ENCODE results near the gene CD37. TPM values are rescaled to one million over a fixed set of nuclear protein-coding genes. Genes with fewer than 3 reads are reported as not detected.
"Not testable (repeated sequence)": the region's sequence is repeated elsewhere in the genome, so short reads cannot be mapped to it uniquely, and the experiment has no call there.

The CD37 gene
- polyA plus RNA-seq, 12 donors, result 6.8 to 29.3 (median 18.5) TPM; not detected in 1

- no peak for DNase-seq
Observed at GRCh38 chr19:49344505-49345423, 9.6 kb downstream of the CD37 start.

DNA sequence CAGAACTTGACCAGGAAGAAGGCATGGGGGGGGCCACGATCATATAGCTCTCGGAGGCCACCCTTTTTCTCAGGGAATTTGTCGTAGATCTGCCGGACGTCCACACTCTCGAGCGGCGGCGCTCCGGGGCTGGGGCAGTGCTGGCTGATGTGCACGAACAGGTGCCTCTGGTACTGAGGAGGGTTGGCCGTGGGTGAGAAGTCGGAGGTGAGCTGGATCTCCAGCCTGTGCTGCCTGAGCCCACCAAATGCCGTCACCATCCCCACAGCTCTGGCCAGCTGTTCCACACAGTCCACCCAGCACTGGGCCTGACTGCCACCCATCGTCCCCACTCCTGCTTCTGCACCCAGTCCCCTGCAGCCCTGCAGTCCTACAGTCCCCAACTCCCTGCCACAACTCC lies 12.0 kb downstream of the CD37 start:
- no peak for DNase-seq

GRCh38 chr19:49347835-49348234 lies 12.6 kb downstream of the CD37 start:
- DNase-seq, result no peak

DNA sequence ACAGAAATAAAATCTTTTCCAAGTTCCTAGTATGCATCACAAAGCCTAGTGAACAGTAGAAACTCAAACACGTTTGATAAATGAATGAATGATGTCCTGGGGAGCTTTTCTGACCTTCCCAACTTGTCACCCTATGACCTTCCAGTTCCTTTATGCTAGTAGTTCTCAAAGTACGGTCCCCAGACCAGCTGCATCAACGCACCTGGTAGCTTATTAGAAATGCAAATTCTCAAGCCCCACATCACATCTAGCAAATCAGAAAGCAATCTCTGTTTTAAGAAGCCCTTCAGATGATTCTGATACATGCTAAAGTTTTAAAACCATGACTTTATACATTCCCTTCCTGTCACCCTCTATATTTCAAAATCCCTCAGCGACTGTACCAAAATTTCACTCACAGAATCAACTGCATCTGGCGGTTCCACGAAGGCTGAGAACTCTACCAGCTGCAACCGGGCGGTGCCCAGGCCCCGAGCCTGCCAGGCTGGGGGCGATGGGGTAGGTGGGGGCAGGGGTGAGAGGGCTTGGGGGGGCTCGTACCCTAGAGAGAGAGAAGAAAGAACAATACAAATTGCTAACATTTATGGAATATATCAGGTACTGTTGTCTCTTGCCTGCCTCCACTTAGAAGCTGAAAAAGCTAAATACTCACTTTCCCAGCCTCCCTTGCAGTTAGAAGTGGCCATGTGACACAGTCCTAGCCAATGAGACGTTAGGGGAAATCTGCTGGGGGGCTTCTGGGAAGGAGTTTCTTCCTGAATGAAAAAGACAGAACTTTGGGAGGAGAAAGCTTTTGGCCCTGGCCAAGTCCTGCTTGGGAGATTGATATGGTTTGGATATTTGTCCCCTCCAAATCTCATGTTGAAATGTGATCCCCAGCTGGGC lies 13.3 kb downstream of the CD37 start:
- DNase-seq, result no peak

DNA sequence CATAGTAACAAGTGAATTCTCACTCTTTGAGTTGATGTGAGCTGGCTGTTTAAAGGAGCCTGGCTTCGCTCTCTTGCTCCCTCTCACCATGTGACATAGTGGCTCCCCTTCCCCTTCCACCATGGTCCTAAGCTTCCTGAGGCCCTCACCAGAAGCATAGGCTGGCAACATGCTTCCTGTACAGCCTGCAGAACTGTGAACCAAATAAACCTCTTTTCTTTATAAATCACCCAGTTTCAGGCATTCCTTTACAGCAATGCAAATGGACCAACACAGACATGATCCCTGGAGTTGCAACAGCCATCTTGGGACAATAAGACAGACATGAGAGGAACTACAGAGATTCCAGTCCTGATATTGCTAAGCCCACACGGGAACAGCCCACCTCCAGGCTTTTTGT lies 14.4 kb downstream of the CD37 start:
- no peak for DNase-seq

- DNase-seq, result peak; percentile 52
Observed at GRCh38 chr19:49355909-49356353, 20.7 kb downstream of the CD37 start.

GRCh38 chr19:49356382-49356781 lies 21.2 kb downstream of the CD37 start:
- no peak for DNase-seq

DNA sequence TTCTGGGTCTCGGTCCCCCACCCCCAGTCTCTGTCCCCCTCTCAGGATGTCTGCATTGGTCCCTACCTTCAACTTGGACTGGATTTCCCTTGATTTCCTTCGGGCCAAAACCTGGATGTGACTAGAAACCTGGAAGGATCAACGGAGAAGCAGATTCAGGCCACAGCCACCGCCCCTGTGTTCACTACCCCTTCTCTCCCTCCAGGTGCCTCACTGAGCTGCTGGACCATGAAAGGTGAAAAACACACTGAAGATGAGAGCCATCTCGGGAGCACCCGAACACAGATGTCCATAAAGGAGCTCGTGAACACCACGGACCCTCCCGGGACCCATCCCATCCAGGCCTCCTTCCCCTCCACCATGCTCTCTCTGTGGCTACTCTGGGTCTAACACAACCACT lies 22.0 kb downstream of the CD37 start:
- no peak for DNase-seq

GRCh38 chr19:49359851-49360820 lies 24.9 kb downstream of the CD37 start:
- DNase-seq, result no peak

DNA sequence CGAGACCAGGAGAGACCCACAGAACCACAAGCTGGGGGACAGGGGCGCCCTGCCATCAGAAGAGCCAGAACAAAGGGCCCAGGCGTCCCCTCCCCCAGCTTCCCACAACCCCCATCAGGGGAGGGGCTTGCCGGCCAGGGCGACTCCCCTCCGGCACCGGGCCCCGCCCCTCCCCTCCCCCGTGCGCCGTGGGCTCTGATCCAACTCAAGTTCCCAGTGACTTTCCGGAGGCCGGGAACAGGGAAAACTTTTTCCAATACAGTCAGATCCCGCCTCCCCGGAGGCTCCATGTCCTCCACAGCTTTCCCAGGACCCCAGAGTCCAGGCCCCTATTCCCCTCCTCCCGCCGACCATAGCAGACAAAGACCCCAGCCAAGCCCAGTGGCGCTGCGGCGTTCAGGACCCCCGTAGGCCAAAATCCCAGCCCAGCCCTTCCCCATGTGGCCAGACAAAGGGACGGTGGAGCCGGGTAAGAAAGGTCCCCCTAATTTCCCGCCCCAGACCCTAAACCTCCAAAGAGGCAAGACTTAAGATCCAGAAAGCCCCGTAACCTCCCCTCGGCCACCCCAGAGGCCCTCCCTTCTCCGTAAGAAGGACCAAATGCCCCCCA lies 26.3 kb downstream of the CD37 start:
- DNase-seq, result peak; percentile 95

DNA sequence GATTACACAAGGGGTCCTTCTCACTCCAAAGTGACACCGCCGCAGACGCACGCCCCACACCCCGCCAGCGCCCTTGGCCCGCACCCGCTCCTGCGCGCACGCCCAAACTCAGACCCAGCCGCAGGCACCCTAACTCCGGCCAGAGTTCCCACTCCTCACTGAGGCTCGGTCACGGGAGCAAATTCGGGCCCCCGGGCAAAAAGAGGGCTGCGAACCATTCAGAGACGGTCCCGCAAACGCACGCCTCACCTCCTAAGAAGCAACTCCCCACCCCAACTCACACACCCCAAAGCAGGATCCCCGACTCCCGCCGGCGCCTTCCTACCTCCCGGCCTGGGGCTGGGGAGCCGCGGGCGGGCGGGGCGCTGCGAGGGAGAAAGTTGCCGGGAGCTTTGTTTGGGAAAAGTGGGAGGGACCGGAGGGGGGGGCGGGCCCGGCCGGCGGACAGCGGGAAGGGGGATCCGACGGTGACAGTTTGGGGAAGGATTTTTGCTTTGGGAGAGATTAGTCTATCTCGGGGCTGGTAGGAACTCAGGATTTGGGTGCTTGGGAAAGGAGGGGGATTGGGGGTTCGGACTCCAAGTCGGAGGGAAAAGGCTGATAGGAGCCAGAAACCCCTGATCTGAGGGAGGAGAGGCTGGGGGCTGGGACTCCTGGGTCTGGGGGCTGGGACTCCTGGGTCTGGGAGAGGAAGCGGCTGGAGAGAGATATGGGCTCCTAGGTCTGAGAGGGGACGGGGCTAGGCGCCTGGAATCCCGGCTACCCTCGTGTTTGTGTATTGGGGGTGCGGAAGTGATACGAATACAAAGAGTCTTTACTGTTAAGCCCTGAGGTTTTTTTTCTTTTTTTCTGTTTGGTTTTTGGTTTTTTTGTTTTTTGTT lies 27.1 kb downstream of the CD37 start, which contains the start of gene TEAD2:
Gene TEAD2 (minus strand): TSS at position 369 of the 881 bp plus-strand sequence. CDS start 2,341 bp downstream, outside the sequence.
- DNase-seq, result peak; percentile 86

GRCh38 chr19:49362929-49363267 lies 27.7 kb downstream of the CD37 start:
- DNase-seq, result no peak

- peak; percentile 96 for DNase-seq
Observed at GRCh38 chr19:49363268-49364082, 28.3 kb downstream of the CD37 start, which contains the start of gene DKKL1. DKKL1 (plus strand) TSS chr19:49363877; CDS start chr19:49363999, 122 bp downstream.

- DNase-seq, result no peak
Observed at GRCh38 chr19:49364083-49364737, 29.0 kb downstream of the CD37 start.

- DNase-seq, result no peak
Observed at GRCh38 chr19:49366110-49366509, 30.9 kb downstream of the CD37 start.

GRCh38 chr19:49368711-49369358 lies 33.6 kb downstream of the CD37 start:
- no peak for DNase-seq

DNA sequence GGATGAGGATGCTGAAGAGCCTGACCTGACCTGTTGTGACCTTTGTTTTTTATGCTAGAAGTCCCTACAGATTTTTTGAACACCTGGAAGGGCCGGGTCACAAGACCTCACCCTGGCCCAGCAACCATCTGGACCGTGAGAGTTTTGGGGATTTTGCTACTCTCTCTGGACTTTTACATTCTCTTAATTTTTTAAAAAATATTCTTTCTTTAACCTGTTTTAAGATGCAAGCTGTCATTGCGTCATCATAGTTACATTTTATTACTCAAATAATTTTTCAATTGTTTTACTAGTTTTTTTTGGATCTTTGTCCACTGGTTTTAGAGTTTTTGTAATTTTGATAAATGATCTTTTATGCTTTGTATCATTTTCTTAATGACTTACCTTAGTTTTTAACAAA lies 36.0 kb downstream of the CD37 start:
- no peak for DNase-seq

DNA sequence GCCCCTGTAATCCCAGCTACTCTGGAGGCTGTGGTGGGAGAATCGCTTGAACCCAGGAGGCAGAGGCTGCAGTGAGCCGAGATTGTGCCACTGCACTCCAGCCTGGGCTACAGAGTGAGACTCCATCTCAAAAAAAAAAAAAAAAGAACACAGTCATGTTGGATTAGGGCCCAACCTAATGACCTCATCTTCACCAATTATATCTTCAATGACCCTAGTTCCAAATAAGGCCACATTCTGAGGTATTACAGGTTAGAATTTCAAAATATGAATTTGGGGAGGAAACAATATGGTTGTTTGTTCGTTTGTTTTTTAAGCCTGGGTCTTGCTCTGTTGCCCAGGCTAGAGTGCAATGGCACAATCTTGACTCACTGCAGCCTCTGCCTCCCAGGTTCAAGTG lies 38.0 kb downstream of the CD37 start:
- DNase-seq, result not testable (repeated sequence)
